SU-DHL-6 (cell line): ENCODE data around the gene NPAS3.

Source experiments
- H2AFZ ChIP-seq: fragments of 200-600 bp; sonication (generic); 2 replicates; pipeline ENCODE4 v1.6.1; 2014; ENCODE audit warnings: low read depth, mild to moderate bottlenecking, moderate library complexity, mixed read lengths, antibody characterized with exemption, low read length; ENCODE audit not compliant: severe bottlenecking
- H3F3A ChIP-seq: fragments of 200-600 bp; shearing (Covaris generic); 2 replicates; pipeline ENCODE4 v1.6.0; 2016; ENCODE audit warnings: antibody characterized with exemption, mild to moderate bottlenecking; ENCODE audit not compliant: insufficient read depth
- H3K27ac ChIP-seq: fragments of 200-600 bp; sonication (generic); 2 replicates; pipeline ENCODE4 v1.5.1; 2016; ENCODE audit warnings: low read depth, mild to moderate bottlenecking, low read length, moderate library complexity, mixed read lengths
- H3K27me3 ChIP-seq: fragments of 200-600 bp; sonication (generic), shearing (Covaris generic); 2 replicates; pipeline ENCODE4 v1.6.0; 2014; ENCODE audit warnings: mild to moderate bottlenecking, low read length
- H3K36me3 ChIP-seq: fragments of 200-600 bp; sonication (generic); 2 replicates; pipeline ENCODE4 v1.6.1; 2014; ENCODE audit warnings: mild to moderate bottlenecking, low read length, mixed read lengths
- H3K4me2 ChIP-seq: fragments of 300-600, 200-600 bp; shearing (Covaris generic), sonication (generic); 2 replicates; pipeline ENCODE4 v1.6.0; 2014; ENCODE audit warnings: low read length, low read depth, mild to moderate bottlenecking; ENCODE audit not compliant: poor library complexity, severe bottlenecking
- H3K4me3 ChIP-seq: fragments of 200-600 bp; sonication (generic); 2 replicates; pipeline ENCODE4 v1.5.1; 2014; ENCODE audit warnings: antibody characterized with exemption, low read length, mild to moderate bottlenecking, mixed read lengths; ENCODE audit not compliant: insufficient read depth, poor library complexity, severe bottlenecking
- H3K79me2 ChIP-seq: fragments of 200-600 bp; sonication (generic); 2 replicates; pipeline ENCODE4 v1.6.1; 2014; ENCODE audit warnings: mild to moderate bottlenecking, low read length, moderate library complexity; ENCODE audit not compliant: insufficient read depth
- H3K9ac ChIP-seq: fragments of 200-600 bp; sonication (generic); 2 replicates; pipeline ENCODE4 v1.7.0; 2014; ENCODE audit warnings: mild to moderate bottlenecking, low read length
- H3K9me2 ChIP-seq: fragments of 200-600 bp; sonication (generic); replicated peaks from 2 replicates; pipeline ENCODE4 v1.6.1; 2014; ENCODE audit warnings: low read length; ENCODE audit not compliant: insufficient read depth
- H3K9me3 ChIP-seq: fragments of 200-600 bp; sonication (generic); 2 replicates; pipeline ENCODE4 v1.6.1; 2014; ENCODE audit warnings: low read length, mixed read lengths; ENCODE audit not compliant: insufficient read depth
- H4K20me1 ChIP-seq: fragments of 200-600 bp; sonication (generic); 2 replicates; pipeline ENCODE4 v1.6.1; 2014; ENCODE audit warnings: low read depth, mild to moderate bottlenecking, antibody characterized with exemption, low read length, moderate library complexity, mixed read lengths
- CTCF ChIP-seq: fragments of 200-600 bp; sonication (generic); IDR thresholded peaks from one replicate; pipeline ENCODE4 v1.5.1; 2017; ENCODE audit warnings: antibody characterized with exemption, mild to moderate bottlenecking, low read length, moderate library complexity; ENCODE audit not compliant: insufficient read depth, poor library complexity, severe bottlenecking
- EZH2phosphoT487 ChIP-seq: fragments of 200-600 bp; sonication (generic), shearing (Covaris generic); conservative IDR thresholded peaks from 2 replicates; pipeline ENCODE4 v1.6.1; 2018; ENCODE audit warnings: mild to moderate bottlenecking, antibody characterized with exemption, low read length, moderate library complexity, mixed read lengths

NPAS3 gene

GRCh38 chr14:33800735-33801163, 862.1 kb downstream of the NPAS3 start:
- Histone ChIP-seq H3K27ac (no peak overlapping the region), H3K4me3 (no peak overlapping the region), H3K36me3 (no peaks in the 10 kb centered on the region), H3K9me3 (no peaks in the 10 kb centered on the region), H3K4me2 (no peak overlapping the region), H3F3A (no peaks in the 10 kb centered on the region), H3K9ac (no peak overlapping the region), H3K27me3 (no peaks in the 10 kb centered on the region), H4K20me1 (no peaks in the 10 kb centered on the region), H2AFZ (no peak overlapping the region), H3K79me2 (no peaks in the 10 kb centered on the region), H3K9me2 (no peaks in the 10 kb centered on the region)
- TF ChIP-seq CTCF: no peak
- TF ChIP-seq EZH2phosphoT487: no peak

GRCh38 chr14:33802737-33803136, 864.1 kb downstream of the NPAS3 start:
- Histone ChIP-seq H3K36me3 (no peaks in the 10 kb centered on the region), H3K79me2 (no peaks in the 10 kb centered on the region), H3F3A (no peaks in the 10 kb centered on the region), H3K9ac (no peak overlapping the region), H3K9me3 (no peaks in the 10 kb centered on the region), H3K27ac (no peak overlapping the region), H3K4me2 (no peak overlapping the region), H4K20me1 (no peaks in the 10 kb centered on the region), H3K27me3 (no peaks in the 10 kb centered on the region), H3K9me2 (no peaks in the 10 kb centered on the region), H3K4me3 (no peak overlapping the region), H2AFZ (no peak overlapping the region)
- TF ChIP-seq CTCF: no peak
- TF ChIP-seq EZH2phosphoT487: no peak

GRCh38 chr14:33805593-33805992, 866.9 kb downstream of the NPAS3 start:
- TF ChIP-seq EZH2phosphoT487: no peak
- TF ChIP-seq CTCF: no peak
- no peak overlapping the region for H2AFZ ChIP-seq
- H4K20me1 ChIP-seq: no peaks in the 10 kb centered on the region
- no peaks in the 10 kb centered on the region for H3K9me2 ChIP-seq
- no peaks in the 10 kb centered on the region for H3K27me3 ChIP-seq
- no peak overlapping the region for H3K4me2 ChIP-seq
- H3F3A ChIP-seq: no peaks in the 10 kb centered on the region
- no peaks in the 10 kb centered on the region for H3K36me3 ChIP-seq
- no peak overlapping the region for H3K9ac ChIP-seq
- no peak overlapping the region for H3K4me3 ChIP-seq
- no peaks in the 10 kb centered on the region for H3K9me3 ChIP-seq
- no peaks in the 10 kb centered on the region for H3K79me2 ChIP-seq
- no peak overlapping the region for H3K27ac ChIP-seq

- Histone ChIP-seq H2AFZ (no peak overlapping the region), H3K4me3 (no peak overlapping the region), H3K9ac (no peak overlapping the region), H3K36me3 (no peaks in the 10 kb centered on the region), H3K27ac (no peak overlapping the region), H3F3A (no peaks in the 10 kb centered on the region), H4K20me1 (no peaks in the 10 kb centered on the region), H3K9me3 (no peaks in the 10 kb centered on the region), H3K79me2 (no peaks in the 10 kb centered on the region), H3K4me2 (no peak overlapping the region), H3K9me2 (no peaks in the 10 kb centered on the region), H3K27me3 (no peaks in the 10 kb centered on the region)
- TF ChIP-seq EZH2phosphoT487: no peak
- no peak for TF ChIP-seq CTCF
Observed at GRCh38 chr14:33806905-33807304, 868.2 kb downstream of the NPAS3 start.
